CD4-positive, alpha-beta T cell (primary cell): ENCODE data around the gene KRTAP21-1. TPM values are rescaled to one million over a fixed set of nuclear protein-coding genes. Genes with fewer than 3 reads are reported as not detected.

ENCODE experiments used
- ATAC-seq: fragments of 200-7000 bp; cut with Tn5 transposase; one replicate; pipeline ENCODE4 v1.10.0; 2022; ENCODE audit warnings: mild to moderate bottlenecking; ENCODE audit not compliant: poor library complexity
- CTCF ChIA-PET: fragments of 350-600 bp; sonication (Branson Sonifier 250); formaldehyde crosslinking; loops from one replicate; lab custom pipeline; 2021; ENCODE audit warnings: antibody characterized with exemption, inconsistent platforms; lab: Charles Lee
- POLR2A ChIA-PET: fragments of 350-600 bp; sonication (Branson Sonifier 250); formaldehyde crosslinking; loops from one replicate; lab custom pipeline; 2021; ENCODE audit warnings: antibody characterized with exemption, inconsistent platforms; lab: Charles Lee
- DNase-seq, 14 experiments: peaks; one replicate each; pipeline ENCODE4 v3.0.0-alpha.2; 2013 to 2020; ENCODE audit warnings: mixed read lengths in 2 of 14
- H3K27ac ChIP-seq, 2 donors: one replicate each; pipeline versions ENCODE4 v1.5.1 to v1.7.0; 2013; ENCODE audit warnings: low read length in 2 of 2, low read depth in 1 of 2, mild to moderate bottlenecking in 1 of 2
- H3K27me3 ChIP-seq, 2 experiments: 1 replicate in 1 of 2; 2 replicates in 1 of 2; pipeline versions ENCODE4 v1.6.1 to v1.7.0; 2013; ENCODE audit warnings: low read length in 2 of 2, control low read depth in 1 of 2, mild to moderate bottlenecking in 1 of 2, moderate library complexity in 1 of 2; ENCODE audit not compliant: insufficient read depth in 2 of 2, control insufficient read depth in 1 of 2
- H3K36me3 ChIP-seq: one replicate; pipeline ENCODE4 v1.6.1; 2013; ENCODE audit warnings: low read length, control low read depth; ENCODE audit not compliant: insufficient read depth
- H3K4me1 ChIP-seq: one replicate; pipeline ENCODE4 v1.6.1; 2013; ENCODE audit warnings: low read length, control low read depth; ENCODE audit not compliant: insufficient read depth
- H3K4me3 ChIP-seq: one replicate; pipeline ENCODE4 v1.5.1; 2013; ENCODE audit warnings: mild to moderate bottlenecking, low read length, moderate library complexity
- H3K9me3 ChIP-seq, 2 experiments: 1 replicate in 1 of 2; 2 replicates in 1 of 2; pipeline versions ENCODE4 v1.6.1 to v1.7.0; 2013; ENCODE audit warnings: low read length in 2 of 2, mild to moderate bottlenecking in 2 of 2, control low read depth in 1 of 2, moderate library complexity in 1 of 2; ENCODE audit not compliant: control insufficient read depth in 1 of 2, insufficient read depth in 1 of 2
- H3K27ac Mint-ChIP-seq: one replicate; pipeline ENCODE4 v1.8.0; 2020; ENCODE audit warnings: mixed read lengths
- H3K27me3 Mint-ChIP-seq: one replicate; pipeline ENCODE4 v1.8.0; 2021; ENCODE audit warnings: mixed read lengths
- H3K36me3 Mint-ChIP-seq: one replicate; pipeline ENCODE4 v1.8.0; 2021; ENCODE audit warnings: low read depth, mixed read lengths
- H3K4me1 Mint-ChIP-seq: one replicate; pipeline ENCODE4 v1.8.0; 2021; ENCODE audit warnings: low read depth, mixed read lengths
- H3K4me3 Mint-ChIP-seq: one replicate; pipeline ENCODE4 v1.8.0; 2020; ENCODE audit warnings: mild to moderate bottlenecking, mixed read lengths
- H3K9me3 Mint-ChIP-seq: one replicate; pipeline ENCODE4 v1.8.0; 2020; ENCODE audit warnings: mixed read lengths
- intact Hi-C, 2 experiments: fragments of 100-400 bp; cut with DNase I in 1 of 2; cut with micrococcal nuclease in 1 of 2; formaldehyde crosslinking; loops; one replicate each; pipeline versions ENCODE4 v1.15.1 to v1.9.0; 2023 to 2025; cut with DNase I, micrococcal nuclease
- total RNA-seq, 174 experiments: library from RNA in 2 of 174; stranded (reverse) in 2 of 174; gene quantifications; one replicate each; pipeline ENCODE4 v1.2.3 and lab custom pipeline; 2021 to 2026
- TF ChIP-seq, protein P1 (sequence below): fragments of 200-600 bp; IDR thresholded peaks from one replicate; pipeline ENCODE4 v1.8.0; 2022; ENCODE audit warnings: antibody characterized with exemption, mild to moderate bottlenecking

Gene KRTAP21-1
- total RNA-seq, 2 experiments from 2014 or later = not detected

DNA sequence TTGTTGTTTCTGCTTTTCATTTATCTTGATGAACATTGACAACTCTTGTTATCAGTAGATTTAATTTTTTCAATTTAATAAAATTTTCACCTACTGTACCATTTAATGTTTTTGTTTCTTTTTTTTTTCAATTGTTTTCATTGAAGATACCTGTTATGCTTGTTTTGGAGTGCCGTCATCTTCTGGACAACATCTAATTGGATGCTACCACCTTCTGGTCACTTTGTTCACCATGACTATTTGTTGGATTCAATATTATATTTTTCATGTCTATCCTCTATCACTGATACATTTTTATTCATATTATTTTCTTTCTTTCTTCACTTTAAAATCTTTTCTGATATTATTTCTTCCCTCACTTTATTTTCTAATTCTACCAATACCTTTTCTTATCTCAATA lies 22.2 kb downstream of the KRTAP21-1 start:
- H3K9me3 ChIP-seq = no peaks in the 10 kb centered on the region
- no peaks in the 10 kb centered on the region for H3K27me3 ChIP-seq
- Mint-ChIP-seq H3K27ac (no peak overlapping the region), H3K4me1 (no peaks in the 10 kb centered on the region), H3K27me3 (peaks cover 10% of the 10 kb centered on the region), H3K9me3 (no peaks in the 10 kb centered on the region), H3K4me3 (no peak overlapping the region), H3K36me3 (no peaks in the 10 kb centered on the region)
- ChIA-PET POLR2A (no interaction called here), CTCF (no interaction called here)
- no peak overlapping the region for H3K27ac ChIP-seq
- no peaks in the 10 kb centered on the region for H3K36me3 ChIP-seq
- DNase-seq = no peak
- no peak overlapping the region for H3K4me3 ChIP-seq
- TF ChIP-seq, protein P1, sequence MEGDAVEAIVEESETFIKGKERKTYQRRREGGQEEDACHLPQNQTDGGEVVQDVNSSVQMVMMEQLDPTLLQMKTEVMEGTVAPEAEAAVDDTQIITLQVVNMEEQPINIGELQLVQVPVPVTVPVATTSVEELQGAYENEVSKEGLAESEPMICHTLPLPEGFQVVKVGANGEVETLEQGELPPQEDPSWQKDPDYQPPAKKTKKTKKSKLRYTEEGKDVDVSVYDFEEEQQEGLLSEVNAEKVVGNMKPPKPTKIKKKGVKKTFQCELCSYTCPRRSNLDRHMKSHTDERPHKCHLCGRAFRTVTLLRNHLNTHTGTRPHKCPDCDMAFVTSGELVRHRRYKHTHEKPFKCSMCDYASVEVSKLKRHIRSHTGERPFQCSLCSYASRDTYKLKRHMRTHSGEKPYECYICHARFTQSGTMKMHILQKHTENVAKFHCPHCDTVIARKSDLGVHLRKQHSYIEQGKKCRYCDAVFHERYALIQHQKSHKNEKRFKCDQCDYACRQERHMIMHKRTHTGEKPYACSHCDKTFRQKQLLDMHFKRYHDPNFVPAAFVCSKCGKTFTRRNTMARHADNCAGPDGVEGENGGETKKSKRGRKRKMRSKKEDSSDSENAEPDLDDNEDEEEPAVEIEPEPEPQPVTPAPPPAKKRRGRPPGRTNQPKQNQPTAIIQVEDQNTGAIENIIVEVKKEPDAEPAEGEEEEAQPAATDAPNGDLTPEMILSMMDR = no peak
- intact Hi-C loops = no loop called here
- no peak for ATAC-seq
- no peaks in the 10 kb centered on the region for H3K4me1 ChIP-seq

DNA sequence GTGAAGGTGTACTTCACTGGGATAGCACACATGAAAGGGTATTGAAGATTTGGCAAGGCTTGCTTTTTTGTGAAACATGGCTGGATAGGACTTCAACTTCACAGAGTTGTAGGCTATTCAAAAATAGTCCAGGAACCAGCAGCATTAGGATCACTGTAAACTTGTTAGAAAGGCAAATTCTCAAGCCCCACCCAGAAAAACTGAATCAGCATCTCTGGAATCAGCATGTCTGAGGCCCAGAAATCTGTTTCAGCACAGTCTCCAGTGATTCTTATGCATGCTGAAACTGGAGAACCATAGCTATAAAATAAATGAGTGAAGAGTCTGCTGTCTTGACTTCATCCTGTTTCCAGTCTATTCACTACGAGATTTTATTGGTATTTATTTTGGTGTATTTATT lies 28.5 kb downstream of the KRTAP21-1 start:
- Histone ChIP-seq H3K36me3 (no peaks in the 10 kb centered on the region), H3K27ac (no peak overlapping the region), H3K9me3 (no peaks in the 10 kb centered on the region), H3K27me3 (no peaks in the 10 kb centered on the region), H3K4me3 (no peak overlapping the region), H3K4me1 (no peaks in the 10 kb centered on the region)
- Mint-ChIP-seq H3K4me3 (no peak overlapping the region), H3K27me3 (no peaks in the 10 kb centered on the region), H3K9me3 (no peaks in the 10 kb centered on the region), H3K36me3 (no peaks in the 10 kb centered on the region), H3K27ac (no peak overlapping the region), H3K4me1 (no peaks in the 10 kb centered on the region)
- DNase-seq (no peak), ATAC-seq (no peak)
- intact Hi-C loops = no loop called here
- ChIA-PET POLR2A (no interaction called here), CTCF (no interaction called here)
- TF ChIP-seq, protein P1 = no peak

DNA sequence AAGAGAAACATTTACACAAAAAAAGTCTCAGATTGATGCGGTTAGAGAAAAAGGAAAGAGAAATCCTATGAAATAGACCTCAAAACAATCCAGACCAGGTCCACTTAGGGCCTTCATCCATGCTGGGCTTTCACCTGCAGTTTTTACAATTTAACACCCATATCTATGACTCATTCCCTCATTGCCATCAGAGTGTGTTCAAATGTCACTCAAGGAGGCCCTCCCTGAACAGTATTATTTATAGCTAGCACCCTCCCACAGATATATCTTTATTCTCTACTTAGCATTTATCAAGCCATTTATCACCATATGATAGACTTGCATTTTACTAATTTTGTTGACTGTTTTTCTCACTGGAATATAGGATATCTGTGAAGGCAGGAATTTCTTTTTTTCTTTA lies 35.8 kb downstream of the KRTAP21-1 start:
- ATAC-seq = no peak
- no peak overlapping the region for H3K27ac ChIP-seq
- H3K27me3 ChIP-seq = no peaks in the 10 kb centered on the region
- H3K27me3 Mint-ChIP-seq = no peaks in the 10 kb centered on the region
- H3K9me3 ChIP-seq = no peaks in the 10 kb centered on the region
- H3K27ac Mint-ChIP-seq = no peak overlapping the region
- TF ChIP-seq, protein P1 = no peak
- no peaks in the 10 kb centered on the region for H3K36me3 ChIP-seq
- no peak overlapping the region for H3K4me3 ChIP-seq
- no peaks in the 10 kb centered on the region for H3K4me1 Mint-ChIP-seq
- no peak for DNase-seq
- CTCF ChIA-PET = no interaction called here
- H3K4me3 Mint-ChIP-seq = no peak overlapping the region
- no peaks in the 10 kb centered on the region for H3K9me3 Mint-ChIP-seq
- H3K36me3 Mint-ChIP-seq = no peaks in the 10 kb centered on the region
- intact Hi-C loops = no loop called here
- H3K4me1 ChIP-seq = no peaks in the 10 kb centered on the region
- POLR2A ChIA-PET = interaction anchor here (0.7 kb wide), 1 partner anchor 262 kb away, joined by 4 read pairs; no protein-coding TSS in a partner anchor
